IMR-90 (cell line): Measurements from ENCODE around the gene AHCYL1.

Experiments used
- BHLHE40 ChIP-seq: fragments of 150-350 bp; IDR thresholded peaks from 2 replicates; pipeline ENCODE4 v1.6.1; 2016; ENCODE audit warnings: mild to moderate bottlenecking, low read depth, low read length
- CEBPB ChIP-seq: IDR thresholded peaks from 2 replicates; pipeline ENCODE4 v1.6.1; 2012; ENCODE audit warnings: low read depth, low read length, improper control_type of control experiment
- FOS ChIP-seq: fragments of 150-350 bp; IDR thresholded peaks from 2 replicates; pipeline ENCODE4 v1.6.1; 2016; ENCODE audit warnings: low read depth, low read length
- MAFK ChIP-seq: IDR thresholded peaks from 2 replicates; pipeline ENCODE4 v1.6.1; 2012; ENCODE audit warnings: low read depth, low read length, improper control_type of control experiment
- MAZ ChIP-seq: IDR thresholded peaks from 2 replicates; pipeline ENCODE4 v1.6.1; 2012; ENCODE audit warnings: low read depth, mild to moderate bottlenecking, low read length, improper control_type of control experiment, moderate library complexity, borderline replicate concordance
- NFE2L2 ChIP-seq: fragments of 150-350 bp; IDR thresholded peaks from 2 replicates; pipeline ENCODE4 v1.6.1; 2016; ENCODE audit warnings: low read depth, mild to moderate bottlenecking, low read length
- POLR2A ChIP-seq: IDR thresholded peaks from 2 replicates; pipeline ENCODE4 v1.6.1; 2012; ENCODE audit warnings: mild to moderate bottlenecking, low read depth, low read length
- RAD21 ChIP-seq: IDR thresholded peaks from 2 replicates; pipeline ENCODE4 v1.6.1; 2012; ENCODE audit warnings: low read length, improper control_type of control experiment
- RCOR1 ChIP-seq: IDR thresholded peaks from 2 replicates; pipeline ENCODE4 v1.6.1; 2012; ENCODE audit warnings: mild to moderate bottlenecking, low read length, improper control_type of control experiment; ENCODE audit not compliant: insufficient replicate concordance
- RFX5 ChIP-seq: IDR thresholded peaks from 2 replicates; pipeline ENCODE4 v1.8.0; 2012; ENCODE audit warnings: low read depth, mild to moderate bottlenecking, low read length, moderate library complexity
- SMC3 ChIP-seq: fragments of 150-350 bp; IDR thresholded peaks from 2 replicates; pipeline ENCODE4 v1.6.1; 2016; ENCODE audit warnings: low read depth, mild to moderate bottlenecking, antibody characterized with exemption, low read length, moderate library complexity
- TF ChIP-seq, protein P1 (sequence below): conservative IDR thresholded peaks from 2 replicates; pipeline ENCODE4 v1.5.1; 2012; ENCODE audit warnings: mild to moderate bottlenecking, low read depth, low read length, improper control_type of control experiment
- TF ChIP-seq, protein P2 (sequence below): fragments of 150-350 bp; IDR thresholded peaks from 2 replicates; pipeline ENCODE4 v1.6.1; 2017; ENCODE audit warnings: mild to moderate bottlenecking, antibody characterized with exemption, low read length, low read depth

DNA sequence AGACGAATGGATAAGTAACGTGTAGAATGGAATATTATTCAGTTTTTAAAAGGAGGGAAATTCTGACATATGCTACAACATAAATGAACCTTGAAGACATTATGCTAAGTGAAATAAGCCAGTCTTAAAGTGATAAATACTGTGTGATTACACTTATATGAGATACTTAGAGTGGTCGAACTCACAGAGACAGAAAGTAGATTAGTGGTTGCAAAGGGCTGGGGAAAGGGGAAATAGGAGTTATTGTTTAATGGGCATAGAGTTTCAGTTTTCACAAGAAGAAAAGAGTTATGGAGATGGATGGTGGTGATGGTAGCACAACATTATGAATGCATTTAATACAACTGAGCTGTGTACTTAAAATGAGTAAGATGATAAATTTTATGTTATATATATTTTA lies 14.7 kb upstream of the AHCYL1 start:
- no peak for TF ChIP-seq POLR2A
- no peak for TF ChIP-seq MAZ
- no peak for TF ChIP-seq RAD21
- TF ChIP-seq, protein P1, sequence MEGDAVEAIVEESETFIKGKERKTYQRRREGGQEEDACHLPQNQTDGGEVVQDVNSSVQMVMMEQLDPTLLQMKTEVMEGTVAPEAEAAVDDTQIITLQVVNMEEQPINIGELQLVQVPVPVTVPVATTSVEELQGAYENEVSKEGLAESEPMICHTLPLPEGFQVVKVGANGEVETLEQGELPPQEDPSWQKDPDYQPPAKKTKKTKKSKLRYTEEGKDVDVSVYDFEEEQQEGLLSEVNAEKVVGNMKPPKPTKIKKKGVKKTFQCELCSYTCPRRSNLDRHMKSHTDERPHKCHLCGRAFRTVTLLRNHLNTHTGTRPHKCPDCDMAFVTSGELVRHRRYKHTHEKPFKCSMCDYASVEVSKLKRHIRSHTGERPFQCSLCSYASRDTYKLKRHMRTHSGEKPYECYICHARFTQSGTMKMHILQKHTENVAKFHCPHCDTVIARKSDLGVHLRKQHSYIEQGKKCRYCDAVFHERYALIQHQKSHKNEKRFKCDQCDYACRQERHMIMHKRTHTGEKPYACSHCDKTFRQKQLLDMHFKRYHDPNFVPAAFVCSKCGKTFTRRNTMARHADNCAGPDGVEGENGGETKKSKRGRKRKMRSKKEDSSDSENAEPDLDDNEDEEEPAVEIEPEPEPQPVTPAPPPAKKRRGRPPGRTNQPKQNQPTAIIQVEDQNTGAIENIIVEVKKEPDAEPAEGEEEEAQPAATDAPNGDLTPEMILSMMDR: no peak
- TF ChIP-seq BHLHE40: no peak
- no peak for TF ChIP-seq RCOR1
- no peak for TF ChIP-seq NFE2L2
- TF ChIP-seq CEBPB: no peak
- no peak for TF ChIP-seq RFX5
- TF ChIP-seq, protein P2, sequence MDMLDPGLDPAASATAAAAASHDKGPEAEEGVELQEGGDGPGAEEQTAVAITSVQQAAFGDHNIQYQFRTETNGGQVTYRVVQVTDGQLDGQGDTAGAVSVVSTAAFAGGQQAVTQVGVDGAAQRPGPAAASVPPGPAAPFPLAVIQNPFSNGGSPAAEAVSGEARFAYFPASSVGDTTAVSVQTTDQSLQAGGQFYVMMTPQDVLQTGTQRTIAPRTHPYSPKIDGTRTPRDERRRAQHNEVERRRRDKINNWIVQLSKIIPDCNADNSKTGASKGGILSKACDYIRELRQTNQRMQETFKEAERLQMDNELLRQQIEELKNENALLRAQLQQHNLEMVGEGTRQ: no peak
- no peak for TF ChIP-seq MAFK
- no peak for TF ChIP-seq FOS
- TF ChIP-seq SMC3: no peak
